ENCODE data around the gene FOXR1. TPM values are rescaled to one million over a fixed set of nuclear protein-coding genes. Genes with fewer than 3 reads are reported as not detected.
"Not testable (repeated sequence)": the region's sequence is repeated elsewhere in the genome, so short reads cannot be mapped to it uniquely, and the experiment has no call there.

The FOXR1 gene
- total RNA-seq, 1 donor: not detected

DNA sequence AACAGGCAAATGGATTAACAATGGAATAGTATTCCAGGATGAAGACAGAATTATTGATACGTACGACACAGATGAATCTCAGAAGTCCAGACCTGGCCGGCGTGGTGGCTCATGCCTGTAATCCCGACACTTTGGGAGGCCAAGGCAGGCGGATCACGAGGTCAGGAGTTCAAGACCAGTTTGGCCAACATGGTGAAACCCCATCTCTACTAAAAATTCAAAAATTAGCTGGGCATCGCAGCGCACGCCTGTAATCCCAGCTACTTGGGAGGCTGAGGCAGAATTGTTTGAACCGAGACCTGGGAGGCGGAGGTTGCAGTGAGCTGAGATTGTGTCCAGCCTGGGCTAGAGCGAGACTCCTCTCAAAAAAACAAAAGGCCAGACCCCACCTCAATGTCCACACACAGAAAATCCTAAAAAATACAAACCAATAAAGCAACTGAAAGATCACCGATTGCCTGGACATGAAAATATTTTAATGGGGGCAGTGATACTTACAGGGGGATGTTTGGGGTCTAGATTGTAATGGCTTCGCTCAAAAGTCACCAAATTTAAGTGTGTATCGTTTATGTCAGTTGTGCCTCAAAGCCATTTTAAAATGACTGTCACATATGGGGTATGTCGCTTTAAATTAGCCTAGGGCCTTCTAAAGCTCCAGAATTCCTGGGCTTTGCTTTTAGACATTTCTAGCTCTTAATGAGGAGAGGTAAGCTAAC, 42.8 kb downstream of the FOXR1 start:
- DNase-seq (ENCODE audit: low read depth): no peak
- no peak overlapping the region for H3K4me3 ChIP-seq (ENCODE audit: low read depth, low read length)
- TF ChIP-seq CTCF (IDR thresholded peaks at IDR 0.05; ENCODE audit: insufficient read depth, low read length): no peak

GRCh38 chr11:119015054-119015611, 43.6 kb downstream of the FOXR1 start:
- H3K4me3 ChIP-seq (ENCODE audit: low read depth, low read length): no peak overlapping the region
- no peak for TF ChIP-seq CTCF (IDR thresholded peaks at IDR 0.05; ENCODE audit: insufficient read depth, low read length)
- no peak for DNase-seq (ENCODE audit: low read depth)

DNA sequence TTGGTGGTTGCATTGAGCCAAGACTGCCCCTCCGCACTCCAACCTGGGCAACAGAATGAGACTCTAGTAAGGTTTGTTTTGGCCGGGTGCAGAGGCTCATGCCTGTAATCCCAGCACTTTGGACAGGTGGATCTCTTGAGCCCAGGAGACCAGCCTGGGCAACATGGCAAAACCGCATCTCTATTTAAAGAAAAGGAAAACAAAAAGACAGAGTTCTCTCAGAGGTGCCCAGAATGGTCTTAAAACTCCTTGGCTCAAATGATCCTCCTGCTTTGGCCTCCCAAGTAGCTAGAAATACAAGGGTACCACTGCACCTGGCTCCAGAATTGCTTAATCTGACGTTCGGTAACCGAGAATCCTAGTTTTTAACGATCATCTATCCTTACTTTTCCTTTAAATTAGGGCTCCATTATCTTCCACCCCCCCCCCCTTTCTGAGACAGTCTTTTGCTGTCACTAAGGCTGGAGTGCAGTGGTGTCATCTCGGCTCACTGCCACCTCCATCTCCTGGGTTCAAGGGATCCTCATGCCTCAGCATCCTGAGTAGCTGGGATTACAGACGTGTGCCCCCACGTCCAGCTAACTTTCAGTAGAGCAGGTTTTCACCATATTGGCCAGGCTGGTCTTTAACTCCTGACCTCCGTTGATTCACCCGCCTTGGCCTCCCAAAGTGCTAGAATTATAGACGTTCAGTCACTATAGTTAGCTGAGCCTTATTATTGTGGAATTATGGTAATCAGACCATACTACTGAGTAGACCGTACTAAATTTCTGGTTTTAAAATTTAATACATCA, 44.9 kb downstream of the FOXR1 start:
- no peak for TF ChIP-seq CTCF (IDR thresholded peaks at IDR 0.05; ENCODE audit: insufficient read depth, low read length)
- H3K4me3 ChIP-seq (ENCODE audit: low read depth, low read length): peak overlapping the region; percentile 29
- DNase-seq (ENCODE audit: low read depth): no peak

DNA sequence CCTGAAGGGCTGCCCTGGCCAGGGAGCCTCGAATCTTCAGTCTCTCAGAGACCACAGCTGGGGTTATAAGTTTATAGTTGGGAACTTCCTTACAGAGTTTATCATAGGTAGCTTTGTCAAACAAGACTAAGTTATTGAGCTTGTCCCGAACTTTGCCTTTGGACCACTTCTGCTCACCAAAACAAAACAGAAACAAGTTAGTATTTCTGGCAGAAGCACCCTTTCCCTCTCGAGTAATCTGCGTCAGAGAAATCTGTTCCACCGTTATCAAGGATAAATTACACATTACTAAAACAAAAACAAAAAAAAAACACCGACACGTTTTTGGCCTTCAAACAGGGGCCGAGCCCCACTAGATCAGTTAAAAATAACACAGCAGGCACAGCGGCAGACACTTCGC, 45.8 kb downstream of the FOXR1 start:
- DNase-seq (ENCODE audit: low read depth): not testable (repeated sequence)
- peak overlapping the region; percentile 97 for H3K4me3 ChIP-seq (ENCODE audit: low read depth, low read length)

DNA sequence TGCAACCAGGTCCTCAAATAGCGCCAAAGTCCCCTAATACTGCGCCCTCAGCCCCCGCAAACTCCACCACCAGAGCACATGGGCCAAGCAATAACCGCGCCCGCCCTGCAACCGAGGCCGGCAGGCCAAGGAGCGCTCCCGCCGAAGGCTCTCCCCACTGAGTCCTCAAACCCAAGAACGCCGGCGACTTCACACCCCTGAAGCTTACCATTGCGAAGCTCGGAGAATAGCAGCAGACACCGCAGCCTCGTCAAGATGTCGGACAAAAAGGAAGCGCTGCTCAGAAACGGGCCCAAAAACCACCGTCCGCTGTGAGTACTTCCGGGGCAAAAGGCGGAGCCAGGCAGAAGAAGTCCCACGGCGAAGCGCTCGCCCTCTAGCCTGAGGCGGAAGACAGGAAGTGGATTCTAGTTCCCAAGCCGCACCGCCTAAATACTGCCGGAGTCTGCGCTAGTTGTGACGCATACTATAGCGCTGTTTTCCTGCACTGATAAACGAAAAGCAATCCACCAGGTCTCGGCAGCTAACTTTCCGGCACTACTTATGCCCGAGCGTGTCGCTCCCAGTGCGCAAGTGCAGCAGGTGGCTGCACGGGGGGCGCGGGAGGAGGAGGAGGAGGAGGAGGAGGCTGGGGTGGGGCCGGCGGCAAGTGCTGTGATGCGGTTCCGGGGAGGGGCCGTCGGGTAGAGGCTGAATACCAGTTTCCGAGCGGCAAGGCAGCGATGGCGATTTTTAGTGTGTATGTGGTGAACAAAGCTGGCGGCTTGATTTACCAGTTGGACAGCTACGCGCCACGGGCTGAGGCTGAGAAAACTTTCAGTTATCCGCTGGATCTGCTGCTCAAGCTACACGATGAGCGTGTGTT, 46.7 kb downstream of the FOXR1 start, which contains the start of the genes RPS25 and TRAPPC4:
Gene RPS25, minus strand, starts transcription at position 270 of the 865 bp plus-strand sequence. Its CDS starts 59 bp downstream, at position 211.
Gene TRAPPC4, plus strand, starts transcription at position 693 of the 865 bp plus-strand sequence. Its CDS starts 30 bp downstream, at position 723.
- DNase-seq (ENCODE audit: low read depth): peak; percentile 96
- peak within 1 kb of the TSS; percentile 97 for H3K4me3 ChIP-seq (ENCODE audit: low read depth, low read length)
- no peak for TF ChIP-seq CTCF (IDR thresholded peaks at IDR 0.05; ENCODE audit: insufficient read depth, low read length)

DNA sequence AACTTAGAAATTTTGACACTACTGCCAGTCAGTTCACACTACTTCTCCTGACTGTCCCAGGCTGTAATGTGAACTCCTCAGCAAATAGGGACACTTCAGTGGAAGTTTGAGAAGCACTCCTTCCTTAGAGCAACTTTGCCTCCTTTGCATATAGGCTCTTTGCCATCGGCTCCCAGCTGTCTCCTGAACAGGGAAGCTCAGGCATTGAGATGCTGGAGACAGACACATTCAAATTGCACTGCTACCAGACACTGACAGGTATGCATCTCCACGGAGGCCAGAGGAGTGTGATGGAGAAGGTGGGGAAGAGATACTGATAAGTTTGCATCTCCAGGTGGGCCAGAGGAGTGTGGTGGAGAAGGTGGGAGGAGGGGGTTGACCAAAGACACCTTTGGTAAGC, 48.4 kb downstream of the FOXR1 start:
- TF ChIP-seq CTCF (IDR thresholded peaks at IDR 0.05; ENCODE audit: insufficient read depth, low read length): no peak
- no peak for DNase-seq (ENCODE audit: low read depth)
- H3K4me3 ChIP-seq (ENCODE audit: low read depth, low read length): peak overlapping the region; percentile 97
